Sigmoid colon (tissue), 4 donors: Measurements from ENCODE around the gene FBXL15.

Source experiments
- CTCF ChIP-seq, 4 experiments: fragments of 450-650 bp in 3 of 4; fragments of 200-600 bp in 1 of 4; IDR thresholded peaks; one replicate each; pipeline ENCODE4 v1.5.1; 2016 to 2019; ENCODE audit warnings: antibody characterized with exemption in 4 of 4, mild to moderate bottlenecking in 3 of 4, moderate library complexity in 2 of 4
- EP300 ChIP-seq, 4 donors: sonication (generic); formaldehyde crosslinking; IDR thresholded peaks; one replicate each; pipeline ENCODE4 v1.6.1; 2017; ENCODE audit warnings: antibody characterized with exemption in 4 of 4
- POLR2A ChIP-seq, 2 donors: fragments of 450-650 bp; IDR thresholded peaks; one replicate each; pipeline ENCODE4 v1.6.1; 2016; ENCODE audit warnings: antibody characterized with exemption in 2 of 2, mild to moderate bottlenecking in 2 of 2, moderate library complexity in 2 of 2
- POLR2AphosphoS5 ChIP-seq, 4 donors: sonication (generic); formaldehyde crosslinking; IDR thresholded peaks; one replicate each; pipeline ENCODE4 v1.6.1; 2017; ENCODE audit warnings: antibody characterized with exemption in 4 of 4

GRCh38 chr10:102412293-102412692 lies 8.3 kb upstream of the FBXL15 start:
- no peak for TF ChIP-seq CTCF (IDR thresholded peaks at IDR 0.05)
- no peak for TF ChIP-seq POLR2A (IDR thresholded peaks at IDR 0.05)
- TF ChIP-seq POLR2AphosphoS5 (IDR thresholded peaks at IDR 0.05): no peak
- TF ChIP-seq EP300 (IDR thresholded peaks at IDR 0.05): no peak
